GM21717 (cell line): ENCODE measurements around the gene ERMP1.
"Not testable (repeated sequence)": the region's sequence is repeated elsewhere in the genome, so short reads cannot be mapped to it uniquely, and the experiment has no call there.

Experiments used
- ATAC-seq: cut with Tn5 transposase; IDR thresholded peaks from one replicate; pipeline ENCODE4 v1.9.1; 2021; ENCODE audit warnings: mild to moderate bottlenecking, moderate library complexity; ENCODE audit not compliant: unreplicated experiment

The ERMP1 gene

DNA sequence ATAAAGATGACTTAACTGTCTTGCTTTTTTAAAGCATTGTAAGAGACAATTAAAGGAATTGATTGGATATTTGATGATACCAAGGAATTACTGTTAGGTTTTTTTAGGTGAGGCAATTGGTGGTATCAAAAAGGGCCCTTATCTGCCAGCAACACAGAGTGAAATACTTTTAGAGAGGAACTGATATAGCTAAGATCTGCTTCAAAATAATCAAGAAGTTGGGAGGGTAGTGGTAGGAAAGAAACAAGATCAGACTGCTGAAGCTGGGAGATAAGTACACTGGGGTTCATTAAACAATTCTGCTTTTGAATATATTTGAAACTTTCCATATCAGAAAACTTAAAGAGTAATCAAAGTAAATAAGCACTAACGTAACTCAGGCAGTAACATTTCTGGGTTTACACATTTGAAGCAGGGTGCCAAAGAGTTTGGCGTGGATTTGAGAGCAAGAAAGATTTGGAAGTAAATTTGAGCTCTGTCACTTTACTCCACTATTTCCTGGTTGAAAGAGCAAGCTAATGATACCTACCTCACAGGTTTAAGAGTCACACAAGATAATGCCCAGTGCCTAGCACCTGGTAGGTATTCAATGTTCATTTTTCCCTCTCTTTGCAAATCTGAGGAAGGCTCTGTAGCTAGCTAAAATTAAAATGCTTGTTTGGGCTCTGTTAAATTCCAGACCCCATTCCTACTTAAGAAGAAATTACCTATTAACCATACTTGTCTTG, 6.9 kb downstream of the ERMP1 start:
- ATAC-seq: no peak

DNA sequence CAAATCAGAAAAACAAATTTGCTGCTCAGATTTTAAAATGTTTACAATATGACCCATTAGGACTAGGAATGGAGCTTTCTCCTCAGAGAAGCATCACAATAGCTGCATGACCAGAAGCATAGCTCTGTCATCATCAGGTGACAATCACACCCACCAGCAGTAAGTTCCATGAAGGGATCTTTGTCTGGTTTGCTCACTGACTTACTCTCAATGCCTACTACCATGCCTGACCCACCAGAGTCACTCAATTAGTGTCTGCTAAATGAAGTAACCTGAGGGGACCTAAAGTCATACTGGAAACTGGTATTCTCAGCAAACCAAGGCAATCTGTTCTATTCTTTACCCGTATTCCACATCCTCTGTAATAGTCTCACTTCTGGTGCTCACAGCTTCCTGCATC, 7.7 kb downstream of the ERMP1 start:
- no peak for ATAC-seq

DNA sequence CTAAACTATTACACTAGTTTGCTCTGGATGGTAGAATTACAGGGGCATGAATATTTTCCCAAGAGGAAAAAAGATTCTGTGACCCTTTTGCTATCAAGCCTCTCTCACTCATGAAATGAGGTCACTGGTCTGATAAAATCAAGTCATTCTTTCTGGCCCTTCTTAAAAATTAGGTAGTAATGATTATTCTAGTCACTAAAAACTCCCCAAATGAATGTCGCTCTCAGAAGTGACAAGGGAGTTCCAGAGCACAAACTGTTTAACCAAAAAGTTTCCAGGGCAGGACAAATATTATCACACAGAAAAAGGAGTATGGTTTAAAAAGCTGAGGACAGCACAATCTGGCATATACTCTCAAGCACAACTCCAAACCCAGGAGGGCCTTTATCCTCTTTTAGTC, 12.5 kb downstream of the ERMP1 start:
- ATAC-seq: no peak

DNA sequence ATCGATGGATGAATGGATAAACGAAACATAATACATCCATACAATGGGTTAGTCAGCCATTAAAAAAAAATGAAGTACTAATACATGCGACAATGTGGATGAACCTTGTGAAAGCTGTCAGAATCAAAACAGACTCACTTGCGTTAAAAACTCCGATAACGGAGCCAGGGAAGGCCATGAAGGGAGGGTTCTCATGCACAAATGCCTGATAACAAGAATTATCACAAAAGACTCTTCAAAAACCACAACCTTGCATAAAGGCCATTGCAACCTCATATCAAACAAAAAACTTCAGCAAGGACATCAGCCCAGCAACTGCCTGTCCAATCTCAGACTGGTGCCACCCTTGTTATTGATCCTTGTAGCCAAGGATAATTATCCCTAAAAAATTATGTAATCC, 13.7 kb downstream of the ERMP1 start:
- ATAC-seq: no peak

GRCh38 chr9:5818424-5819142, 14.3 kb downstream of the ERMP1 start:
- no peak for ATAC-seq

GRCh38 chr9:5817862-5818261, 15.1 kb downstream of the ERMP1 start:
- ATAC-seq: no peak

GRCh38 chr9:5815461-5815860, 17.5 kb downstream of the ERMP1 start:
- no peak for ATAC-seq

GRCh38 chr9:5813824-5814223, 19.1 kb downstream of the ERMP1 start:
- ATAC-seq: no peak

- no peak for ATAC-seq
These were observed 21.2 kb downstream of the ERMP1 start for GRCh38 chr9:5811751-5812150.

GRCh38 chr9:5805478-5805877, 27.4 kb downstream of the ERMP1 start:
- ATAC-seq: no peak

- no peak for ATAC-seq
These were observed 31.2 kb downstream of the ERMP1 start for GRCh38 chr9:5801739-5802113.

DNA sequence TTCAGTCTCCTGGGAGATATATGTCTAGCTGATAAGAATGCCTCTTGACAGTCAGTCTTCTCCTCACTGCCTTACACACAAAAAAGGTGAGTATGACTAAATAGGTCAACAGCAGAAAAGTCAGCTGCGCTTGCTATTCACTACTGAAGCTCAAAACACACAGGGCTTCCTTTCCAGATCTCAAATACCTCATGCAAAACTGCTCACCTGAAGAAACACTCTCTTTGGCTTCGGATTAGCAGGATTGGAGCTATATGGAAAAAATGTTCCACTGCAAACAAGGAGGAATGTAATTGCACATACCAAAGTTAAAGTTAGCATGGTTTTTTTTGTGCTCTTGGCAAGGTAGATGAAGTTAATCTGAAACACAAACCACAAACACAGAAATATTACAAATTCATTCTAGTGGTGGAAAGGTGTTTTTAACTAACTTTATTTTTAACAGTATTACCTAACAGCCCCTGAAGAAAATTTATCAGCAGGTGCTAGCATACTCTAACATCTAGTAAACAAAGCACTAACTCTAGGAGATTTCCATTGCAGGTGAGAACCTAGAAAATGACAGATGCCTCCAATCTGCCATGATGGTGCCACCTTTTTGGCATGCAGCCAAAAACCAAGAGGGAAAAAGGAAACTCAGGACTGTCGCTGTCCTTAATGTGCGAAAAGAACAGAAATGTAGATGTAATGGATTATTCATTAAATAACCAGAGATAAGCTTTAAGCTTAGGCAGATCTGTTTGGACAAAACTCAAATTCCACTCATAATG, 31.8 kb downstream of the ERMP1 start:
- no peak for ATAC-seq

GRCh38 chr9:5800378-5800777, 32.5 kb downstream of the ERMP1 start:
- ATAC-seq: not testable (repeated sequence)

GRCh38 chr9:5799314-5799713, 33.6 kb downstream of the ERMP1 start:
- ATAC-seq: no peak

DNA sequence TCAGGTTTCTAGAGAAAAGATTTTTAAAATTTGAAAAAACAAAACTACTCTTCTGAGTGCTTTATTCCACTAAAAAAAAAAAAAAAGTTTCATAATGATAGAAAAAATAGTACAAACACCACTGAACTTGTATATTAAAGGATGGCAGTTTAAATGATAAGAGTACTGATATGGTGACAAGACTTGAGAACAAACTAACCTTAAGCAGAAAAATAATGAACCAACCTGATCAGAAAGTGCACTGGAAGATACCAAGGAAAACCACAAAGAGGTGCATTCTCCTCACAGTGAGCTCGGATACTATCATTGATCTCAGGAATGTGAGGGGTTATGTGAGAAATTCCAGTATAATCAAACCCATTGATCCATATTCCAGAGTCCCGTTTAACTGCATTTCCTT, 34.3 kb downstream of the ERMP1 start:
- ATAC-seq: no peak

- ATAC-seq: no peak
These were observed 36.6 kb downstream of the ERMP1 start for GRCh38 chr9:5796298-5796697.

DNA sequence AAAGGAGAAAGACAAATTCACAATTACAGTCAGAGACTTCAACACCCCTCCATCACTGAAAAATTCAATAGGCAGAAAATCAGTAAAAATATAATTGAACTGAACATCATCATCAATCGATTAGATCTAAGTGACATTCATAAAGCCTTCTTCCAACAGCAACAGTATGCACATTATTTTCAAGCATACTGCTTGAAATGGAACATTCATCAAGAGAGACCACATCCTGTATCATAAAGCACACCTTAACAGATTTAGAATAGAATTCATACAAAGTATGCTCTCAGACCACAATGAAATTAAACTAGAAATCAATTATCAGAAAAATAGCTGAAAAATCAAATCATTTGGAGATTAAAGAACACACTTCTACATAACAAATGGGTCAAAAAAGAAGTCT, 39.1 kb downstream of the ERMP1 start:
- ATAC-seq: no peak

- no peak for ATAC-seq
These were observed 41.0 kb downstream of the ERMP1 start for GRCh38 chr9:5791870-5792269.

GRCh38 chr9:5790923-5791322, 42.0 kb downstream of the ERMP1 start:
- ATAC-seq: no peak

GRCh38 chr9:5789489-5789888, 43.4 kb downstream of the ERMP1 start:
- no peak for ATAC-seq

DNA sequence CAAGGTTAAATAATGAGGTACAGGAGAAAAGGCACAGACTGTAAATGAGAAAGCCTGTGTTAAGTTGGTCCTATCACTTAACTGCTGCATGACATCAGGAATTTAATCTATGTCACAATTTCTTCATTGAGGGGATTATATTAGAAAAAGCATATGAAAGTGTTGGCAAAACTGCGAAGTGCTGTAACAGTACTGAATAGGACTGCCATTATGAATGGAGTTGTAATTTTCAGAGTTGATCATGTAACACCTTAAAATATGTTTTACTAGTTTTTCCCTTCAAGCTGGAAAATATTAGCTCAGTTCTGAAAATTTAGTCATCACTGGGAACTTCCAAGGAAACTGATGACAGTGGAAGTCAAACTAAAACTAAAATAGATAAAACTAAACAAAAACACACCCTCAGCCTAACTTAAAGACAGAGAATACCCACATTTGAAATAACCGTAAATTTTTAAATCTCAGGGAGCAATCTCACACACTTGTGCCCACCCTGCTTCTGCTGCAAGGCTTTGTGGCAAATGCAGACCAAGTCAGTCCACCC, 45.1 kb downstream of the ERMP1 start:
- no peak for ATAC-seq

GRCh38 chr9:5787220-5787619, 45.7 kb downstream of the ERMP1 start:
- no peak for ATAC-seq
